ENCODE results near the gene SMYD2.

SMYD2 gene

GRCh38 chr1:214385428-214385827 is 104.5 kb downstream of the SMYD2 start:
- TF ChIP-seq CTCF (IDR thresholded peaks at IDR 0.05; ENCODE audit: extremely low read depth, missing control alignments), result no peak
- no peak for DNase-seq (ENCODE audit: low spot score)

GRCh38 chr1:214386333-214386732 is 105.4 kb downstream of the SMYD2 start:
- TF ChIP-seq CTCF (IDR thresholded peaks at IDR 0.05; ENCODE audit: extremely low read depth, missing control alignments), result no peak
- no peak for DNase-seq (ENCODE audit: low spot score)
